Neutrophil (primary cell): ENCODE measurements around the gene SLC25A45.

Experiments
- H3K27ac ChIP-seq: fragments of 200-600 bp; sonication (generic); 2 replicates; pipeline ENCODE4 v1.5.1; 2016; ENCODE audit warnings: mild to moderate bottlenecking, moderate library complexity
- H3K27me3 ChIP-seq: fragments of 200-600 bp; sonication (generic); 2 replicates; pipeline ENCODE4 v1.6.0; 2016; ENCODE audit warnings: mild to moderate bottlenecking
- H3K36me3 ChIP-seq: fragments of 200-600 bp; sonication (generic); 2 replicates; pipeline ENCODE4 v1.5.1; 2017
- H3K4me1 ChIP-seq, 2 experiments: fragments of 200-600 bp in 1 of 2; sonication (generic) in 1 of 2; 1 replicate in 1 of 2; 2 replicates in 1 of 2; pipeline versions ENCODE4 v1.5.1 to v1.6.1; 2013 to 2016; ENCODE audit warnings: low read depth in 1 of 2, low read length in 1 of 2, mild to moderate bottlenecking in 1 of 2, moderate library complexity in 1 of 2; ENCODE audit not compliant: control insufficient read depth in 1 of 2, insufficient read depth in 1 of 2
- H3K4me3 ChIP-seq, 2 experiments: fragments of 200-600 bp in 1 of 2; sonication (generic) in 1 of 2; 1 replicate in 1 of 2; 2 replicates in 1 of 2; pipeline ENCODE4 v1.5.1; 2013 to 2016; ENCODE audit warnings: low read depth in 1 of 2, low read length in 1 of 2, mild to moderate bottlenecking in 1 of 2, moderate library complexity in 1 of 2
- H3K9me3 ChIP-seq: fragments of 200-600 bp; sonication (generic); 2 replicates; pipeline ENCODE4 v1.5.1; 2016
- CTCF ChIP-seq: fragments of 200-600 bp; sonication (generic); IDR thresholded peaks from 2 replicates; pipeline ENCODE4 v1.5.1; 2016; ENCODE audit warnings: antibody characterized with exemption

SLC25A45 gene

DNA sequence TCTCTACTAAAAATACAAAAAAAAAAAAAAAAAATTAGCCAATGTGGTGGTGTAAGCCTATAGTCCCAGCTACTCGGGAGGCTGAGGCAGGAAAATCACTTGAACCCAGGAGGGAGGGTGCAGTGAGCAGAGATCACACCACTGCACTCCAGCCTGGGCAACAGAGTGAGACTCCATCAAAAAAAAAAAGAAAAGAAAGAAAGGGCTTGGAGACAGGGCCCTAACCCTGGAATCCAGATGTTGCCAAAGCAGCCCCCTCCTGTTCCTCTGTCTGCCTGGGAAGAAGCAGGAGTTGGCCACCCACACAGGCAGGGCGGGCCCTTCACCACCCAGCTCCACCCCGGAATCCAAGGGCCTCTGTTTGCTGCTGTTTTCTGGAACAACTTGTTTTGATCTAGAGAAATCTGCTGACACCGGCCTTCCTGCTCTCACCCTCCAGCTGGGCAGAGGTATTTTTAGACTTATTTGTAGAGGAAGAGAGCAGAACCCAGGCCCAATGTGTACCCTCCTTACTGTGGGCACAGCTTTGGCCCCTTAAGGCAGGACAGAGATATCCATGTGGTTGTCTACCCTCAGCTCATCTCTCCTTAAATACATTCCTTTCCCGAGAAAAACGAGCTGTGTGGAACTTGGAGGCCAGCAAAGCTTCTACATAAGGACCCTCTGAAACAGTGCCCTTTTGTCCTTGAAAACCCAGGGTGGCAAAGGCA, 37.5 kb upstream of the SLC25A45 start:
- TF ChIP-seq CTCF, result peak; percentile 25
- Histone ChIP-seq H3K4me3 (peak overlapping the region; percentile 93 to 95), H3K27me3 (no peaks in the 10 kb centered on the region), H3K27ac (peak overlapping the region; percentile 97), H3K4me1 (peaks cover 38 to 63% of the 10 kb centered on the region in 2 experiments), H3K9me3 (no peaks in the 10 kb centered on the region), H3K36me3 (peaks cover 13% of the 10 kb centered on the region)

GRCh38 chr11:65419460-65419771, 37.0 kb upstream of the SLC25A45 start:
- Histone ChIP-seq H3K36me3 (peaks cover 13% of the 10 kb centered on the region), H3K4me3 (peak overlapping the region; percentile 93 to 95), H3K27me3 (no peaks in the 10 kb centered on the region), H3K4me1 (peaks cover 38 to 63% of the 10 kb centered on the region in 2 experiments), H3K9me3 (no peaks in the 10 kb centered on the region), H3K27ac (peak overlapping the region; percentile 97)
- no peak for TF ChIP-seq CTCF

GRCh38 chr11:65418681-65419459, 36.4 kb upstream of the SLC25A45 start:
- peak overlapping the region; percentile 93 to 95 for H3K4me3 ChIP-seq
- peaks cover 11% of the 10 kb centered on the region for H3K36me3 ChIP-seq
- peak; percentile 36 for TF ChIP-seq CTCF
- H3K27me3 ChIP-seq, result no peaks in the 10 kb centered on the region
- peaks cover 38 to 63% of the 10 kb centered on the region in 2 experiments for H3K4me1 ChIP-seq
- no peaks in the 10 kb centered on the region for H3K9me3 ChIP-seq
- peak overlapping the region; percentile 97 for H3K27ac ChIP-seq

DNA sequence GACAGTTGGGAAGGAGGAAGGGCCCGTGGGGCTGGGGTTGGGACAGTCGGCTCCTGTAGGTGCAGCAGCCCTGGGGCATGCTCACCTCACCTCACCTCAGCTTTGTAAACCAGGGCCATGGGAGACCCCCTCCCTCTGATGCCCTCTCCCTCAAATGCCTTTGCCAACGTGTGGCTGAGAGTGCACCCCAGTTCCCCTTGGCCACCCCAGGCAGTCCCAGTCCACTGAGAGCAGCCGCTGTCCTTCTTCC, 35.9 kb upstream of the SLC25A45 start:
- peak overlapping the region; percentile 93 to 95 for H3K4me3 ChIP-seq
- no peaks in the 10 kb centered on the region for H3K9me3 ChIP-seq
- H3K36me3 ChIP-seq, result peaks cover 11% of the 10 kb centered on the region
- no peak for TF ChIP-seq CTCF
- peak overlapping the region; percentile 97 for H3K27ac ChIP-seq
- no peaks in the 10 kb centered on the region for H3K27me3 ChIP-seq
- peaks cover 38 to 63% of the 10 kb centered on the region in 2 experiments for H3K4me1 ChIP-seq

DNA sequence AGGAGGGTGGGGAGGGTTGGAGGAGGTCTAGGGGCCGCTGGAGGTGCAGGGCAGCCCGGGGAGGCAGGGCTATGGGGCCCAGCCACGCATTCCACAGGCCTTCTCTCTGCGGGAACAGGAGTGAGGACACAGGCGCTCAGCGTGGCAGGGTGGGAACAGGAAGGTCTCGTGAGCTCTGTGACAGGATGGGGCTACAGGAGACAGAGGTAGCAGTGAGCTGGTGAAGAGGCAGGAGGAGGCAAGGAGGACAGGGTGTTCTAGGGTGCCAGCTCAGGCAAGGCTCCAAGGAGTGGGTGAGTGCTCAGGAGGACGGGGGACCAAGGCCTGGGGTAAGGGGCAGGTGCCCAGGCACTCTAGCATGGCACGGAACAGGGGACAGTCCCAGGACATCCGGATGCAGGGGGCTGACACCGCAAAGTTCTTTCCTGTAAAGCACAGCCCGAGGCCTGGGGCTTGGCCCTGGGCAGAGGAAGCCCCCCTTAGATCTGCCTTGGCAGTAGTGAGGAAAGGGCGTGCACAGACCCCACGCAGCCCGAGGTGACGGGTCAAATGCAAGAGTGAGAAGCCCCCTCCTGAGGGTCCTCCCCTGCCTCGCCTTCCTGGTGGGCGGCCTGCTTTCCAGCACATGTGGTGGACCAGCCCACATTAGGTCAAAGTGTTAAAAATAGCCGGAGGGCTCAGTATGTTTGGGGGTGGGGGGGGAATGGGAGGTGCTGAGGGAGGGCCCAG, 35.4 kb upstream of the SLC25A45 start:
- no peaks in the 10 kb centered on the region for H3K9me3 ChIP-seq
- H3K4me1 ChIP-seq, result peaks cover 38 to 63% of the 10 kb centered on the region in 2 experiments
- peak overlapping the region; percentile 93 to 95 for H3K4me3 ChIP-seq
- TF ChIP-seq CTCF, result no peak
- H3K36me3 ChIP-seq, result peaks cover 16% of the 10 kb centered on the region
- H3K27ac ChIP-seq, result peak overlapping the region; percentile 97
- H3K27me3 ChIP-seq, result no peaks in the 10 kb centered on the region
